Measurements from ENCODE around the gene MYOM3. TPM values are rescaled to one million over a fixed set of nuclear protein-coding genes. Genes with fewer than 3 reads are reported as not detected.

The MYOM3 gene
- polyA plus RNA-seq, 6 donors from 2014 or later: not detected

DNA sequence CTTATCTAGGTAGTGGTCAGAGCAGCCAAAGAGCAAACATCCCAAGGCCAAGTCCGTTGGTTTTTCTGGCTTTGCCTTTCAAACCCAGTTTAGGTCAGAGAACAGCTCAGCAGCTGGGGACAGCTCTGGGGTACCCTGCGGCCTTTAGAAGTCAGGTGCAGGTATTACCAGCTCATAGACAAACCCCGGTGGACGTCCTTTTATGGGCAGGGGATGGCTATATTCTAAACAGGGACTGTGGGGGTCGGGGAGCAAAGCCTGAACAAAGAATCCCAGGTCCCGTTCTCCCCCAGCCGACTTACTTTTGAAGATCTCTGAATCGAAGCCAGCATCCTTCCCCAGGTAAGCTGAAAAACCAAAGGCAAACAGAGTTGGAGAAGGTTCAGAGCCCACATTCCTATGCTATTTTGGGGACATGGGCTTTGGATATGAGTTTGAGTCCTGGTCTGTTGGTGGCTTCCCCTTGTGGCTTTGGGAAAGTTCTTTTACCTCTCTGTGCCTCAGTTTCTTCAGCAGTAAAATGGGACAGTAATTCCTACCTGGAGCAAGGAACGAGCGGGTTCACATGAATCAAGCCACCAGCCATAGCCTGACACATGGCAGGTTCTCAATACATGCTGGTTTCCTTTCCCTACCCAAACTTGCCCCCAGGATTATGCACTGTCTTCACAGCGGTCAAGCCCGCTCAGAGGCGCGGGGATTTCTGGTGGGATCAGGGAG lies 16.6 kb downstream of the MYOM3 start:
- Mint-ChIP-seq H3K27me3 (peaks cover 0 to 13% (median 9%) of the 10 kb centered on the region in 3 donors), H3K36me3 (no peaks in the 10 kb centered on the region), H3K9me3 (no peaks in the 10 kb centered on the region), H3K4me1 (no peaks in the 10 kb centered on the region), H3K4me3 (no peak overlapping the region), H3K27ac (no peak overlapping the region)
- ATAC-seq (ENCODE audit: low read depth in 2 of 2) (no peak), DNase-seq (no peak)

GRCh38 chr1:24094554-24094953 lies 17.4 kb downstream of the MYOM3 start:
- DNase-seq (no peak), ATAC-seq (ENCODE audit: low read depth in 2 of 2) (no peak)
- no peaks in the 10 kb centered on the region for H3K4me1 Mint-ChIP-seq
- peak overlapping the region in 1 of 6 donors; percentile 20 for H3K27ac Mint-ChIP-seq
- no peaks in the 10 kb centered on the region for H3K9me3 Mint-ChIP-seq
- H3K36me3 Mint-ChIP-seq: no peaks in the 10 kb centered on the region
- H3K27me3 Mint-ChIP-seq: peaks cover 0 to 13% (median 9%) of the 10 kb centered on the region in 3 donors
- no peak overlapping the region for H3K4me3 Mint-ChIP-seq

DNA sequence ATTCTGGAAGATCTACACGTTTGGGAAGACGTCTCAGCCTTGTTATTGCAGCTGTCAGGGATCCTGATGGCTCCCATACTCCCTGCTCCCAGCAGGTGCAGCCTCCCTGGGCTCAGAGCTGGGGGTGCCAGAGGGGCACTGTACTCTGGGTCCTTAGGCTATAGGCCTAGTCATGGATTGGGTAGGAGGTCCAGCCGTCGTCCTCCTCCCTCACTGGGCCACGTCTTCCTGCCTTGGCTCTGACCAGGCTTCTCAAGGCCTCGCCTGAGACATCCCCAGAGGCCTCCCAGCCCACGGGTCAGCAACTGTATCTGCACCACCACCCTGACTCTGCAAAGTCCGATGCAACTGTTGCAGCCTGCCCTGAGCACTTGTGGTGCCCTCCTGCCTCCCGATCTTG lies 18.2 kb downstream of the MYOM3 start:
- Mint-ChIP-seq H3K36me3 (no peaks in the 10 kb centered on the region), H3K4me1 (no peaks in the 10 kb centered on the region), H3K27me3 (peaks cover 0 to 13% (median 9%) of the 10 kb centered on the region in 3 donors), H3K9me3 (no peaks in the 10 kb centered on the region), H3K4me3 (peak overlapping the region in 1 of 8 donors; percentile 80), H3K27ac (no peak overlapping the region)
- ATAC-seq (ENCODE audit: low read depth in 2 of 2) (no peak), DNase-seq (no peak)

GRCh38 chr1:24092979-24093378 lies 19.0 kb downstream of the MYOM3 start:
- DNase-seq (no peak), ATAC-seq (ENCODE audit: low read depth in 2 of 2) (no peak)
- Mint-ChIP-seq H3K27me3 (peaks cover 6 to 13% (median 9%) of the 10 kb centered on the region in 3 donors), H3K4me3 (no peak overlapping the region), H3K9me3 (no peaks in the 10 kb centered on the region), H3K36me3 (no peaks in the 10 kb centered on the region), H3K4me1 (no peaks in the 10 kb centered on the region), H3K27ac (no peak overlapping the region)

DNA sequence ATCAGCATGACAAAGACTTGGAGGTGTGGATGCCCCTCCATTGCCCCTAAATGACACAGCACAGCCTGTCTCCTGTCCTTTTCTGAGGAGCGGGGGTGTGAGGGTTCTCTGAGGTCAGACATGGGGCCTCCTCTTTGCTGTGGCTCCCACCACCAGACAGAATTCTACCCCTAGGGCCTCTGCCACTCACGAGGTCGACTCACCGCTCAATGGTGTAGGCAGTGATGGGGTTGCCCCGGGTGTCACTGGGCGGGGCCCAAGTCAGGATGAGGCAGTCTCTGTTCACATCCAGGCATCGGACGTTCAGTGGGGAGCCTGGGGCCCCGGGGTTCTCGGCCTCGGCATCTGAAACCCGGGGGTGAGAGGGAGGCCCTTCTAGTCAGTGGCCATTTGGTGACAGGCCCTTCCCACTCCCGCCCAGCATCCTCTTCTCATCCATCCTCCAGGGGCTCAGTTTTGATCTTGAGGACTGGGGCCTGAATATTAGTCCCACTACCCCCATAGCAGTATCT lies 19.9 kb downstream of the MYOM3 start:
- Mint-ChIP-seq H3K4me3 (no peak overlapping the region), H3K27me3 (peaks cover 6 to 19% (median 18%) of the 10 kb centered on the region in 3 donors), H3K9me3 (no peaks in the 10 kb centered on the region), H3K4me1 (peaks cover 0 to 4% (median 0%) of the 10 kb centered on the region in 3 donors), H3K27ac (no peak overlapping the region), H3K36me3 (no peaks in the 10 kb centered on the region)
- DNase-seq (no peak), ATAC-seq (ENCODE audit: low read depth in 2 of 2) (no peak)

DNA sequence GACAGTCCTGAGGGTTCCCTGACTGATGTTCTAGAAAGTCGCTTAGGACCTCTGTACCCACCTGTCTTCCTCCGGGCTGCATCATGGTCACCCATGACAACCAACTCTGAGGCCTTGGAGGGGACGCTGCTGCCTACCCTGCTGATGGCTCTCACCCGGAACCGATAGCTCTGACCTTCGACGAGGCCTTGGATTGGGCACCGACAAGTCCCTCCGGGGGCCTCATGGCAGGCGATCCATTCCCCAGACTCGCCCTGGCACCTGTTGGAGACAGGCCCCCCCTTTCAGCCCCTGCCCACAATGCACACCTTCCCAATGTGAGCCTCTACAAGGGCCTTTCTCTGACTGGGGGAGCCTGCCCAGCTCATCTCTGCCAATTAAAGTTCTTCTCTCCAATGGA lies 21.2 kb downstream of the MYOM3 start:
- Mint-ChIP-seq H3K4me1 (peaks cover 0 to 4% (median 0%) of the 10 kb centered on the region in 3 donors), H3K27ac (peak overlapping the region in 1 of 6 donors; percentile 56), H3K27me3 (peaks cover 6 to 15% (median 13%) of the 10 kb centered on the region in 3 donors), H3K36me3 (no peaks in the 10 kb centered on the region), H3K9me3 (no peaks in the 10 kb centered on the region), H3K4me3 (no peak overlapping the region)
- DNase-seq (no peak), ATAC-seq (ENCODE audit: low read depth in 2 of 2) (no peak)

- no peak for DNase-seq
- ATAC-seq (ENCODE audit: low read depth in 2 of 2): no peak
- Mint-ChIP-seq H3K9me3 (no peaks in the 10 kb centered on the region), H3K36me3 (no peaks in the 10 kb centered on the region), H3K27me3 (peaks cover 6 to 22% (median 15%) of the 10 kb centered on the region in 3 donors), H3K27ac (no peak overlapping the region), H3K4me1 (peaks cover 0 to 4% (median 0%) of the 10 kb centered on the region in 3 donors), H3K4me3 (no peak overlapping the region)
These were observed 22.0 kb downstream of the MYOM3 start for GRCh38 chr1:24089743-24090555.

DNA sequence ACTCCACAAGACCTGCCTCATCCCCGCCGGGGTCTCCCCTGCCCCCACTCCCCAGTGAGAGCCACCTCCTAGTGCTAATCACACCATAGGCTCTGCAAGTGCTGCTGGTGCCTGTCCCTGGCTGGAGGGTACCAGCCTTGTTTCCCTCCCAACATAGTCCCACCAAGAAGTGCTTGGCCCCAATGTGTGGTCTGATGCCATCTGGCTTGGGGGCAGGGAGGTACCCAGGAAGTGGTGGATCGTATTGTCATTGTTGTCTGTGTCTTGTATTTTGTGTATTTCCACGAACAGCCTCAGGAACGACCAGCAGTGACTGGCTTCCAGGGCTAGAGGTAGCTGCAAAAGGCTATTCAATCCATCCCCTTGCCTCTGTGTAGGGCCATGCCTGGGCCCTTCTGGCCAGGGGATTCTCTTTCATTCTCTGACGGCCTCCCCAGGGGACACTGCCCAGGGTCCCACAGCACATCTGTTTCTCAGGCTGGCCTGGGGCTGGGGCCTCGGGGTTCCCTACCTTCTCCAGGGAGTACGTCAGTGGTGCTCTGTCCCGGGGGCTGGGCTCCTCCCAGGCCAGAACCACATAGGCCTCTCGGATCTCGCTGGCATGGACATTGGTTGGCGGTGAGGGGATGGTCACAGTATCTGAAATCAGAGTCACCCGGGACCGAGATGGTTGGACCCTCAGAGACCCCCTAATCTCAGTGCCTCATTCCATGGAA lies 22.8 kb downstream of the MYOM3 start:
- Mint-ChIP-seq H3K4me3 (no peak overlapping the region), H3K36me3 (no peaks in the 10 kb centered on the region), H3K27me3 (peaks cover 8 to 28% (median 18%) of the 10 kb centered on the region in 3 donors), H3K4me1 (peaks cover 0 to 4% (median 0%) of the 10 kb centered on the region in 3 donors), H3K27ac (no peak overlapping the region), H3K9me3 (no peaks in the 10 kb centered on the region)
- DNase-seq (no peak), ATAC-seq (ENCODE audit: low read depth in 2 of 2) (no peak)

- H3K4me3 Mint-ChIP-seq: no peak overlapping the region
- no peak for ATAC-seq (ENCODE audit: low read depth in 2 of 2)
- H3K4me1 Mint-ChIP-seq: peaks cover 0 to 4% (median 0%) of the 10 kb centered on the region in 3 donors
- no peak overlapping the region for H3K27ac Mint-ChIP-seq
- H3K36me3 Mint-ChIP-seq: no peaks in the 10 kb centered on the region
- peaks cover 9 to 28% (median 17%) of the 10 kb centered on the region in 3 donors for H3K27me3 Mint-ChIP-seq
- no peak for DNase-seq
- no peaks in the 10 kb centered on the region for H3K9me3 Mint-ChIP-seq
These were observed 25.5 kb downstream of the MYOM3 start for GRCh38 chr1:24086466-24086865.

DNA sequence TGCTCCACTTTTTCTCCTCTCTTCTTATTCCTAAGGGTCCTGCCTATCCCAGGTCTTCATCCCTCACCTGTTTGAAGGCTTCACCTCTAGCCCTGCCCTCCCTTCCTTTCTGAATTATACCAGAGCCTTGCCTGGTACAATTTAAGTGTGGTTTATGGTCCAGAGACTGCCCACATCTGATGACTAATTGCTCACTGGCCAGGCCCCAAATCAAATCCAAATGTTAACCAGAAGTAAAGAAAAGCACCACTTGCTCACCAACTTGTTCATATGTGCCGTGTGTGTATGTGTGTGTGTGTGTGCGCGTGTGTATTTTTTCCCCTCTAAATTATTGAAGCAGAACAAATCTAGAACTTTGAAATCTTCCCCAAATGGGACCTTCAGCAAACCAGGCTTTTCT lies 26.4 kb downstream of the MYOM3 start:
- ATAC-seq (ENCODE audit: low read depth in 2 of 2) (no peak), DNase-seq (no peak)
- H3K4me1 Mint-ChIP-seq: peaks cover 0 to 4% (median 0%) of the 10 kb centered on the region in 3 donors
- H3K27ac Mint-ChIP-seq: no peak overlapping the region
- H3K4me3 Mint-ChIP-seq: no peak overlapping the region
- peaks cover 9 to 28% (median 17%) of the 10 kb centered on the region in 3 donors for H3K27me3 Mint-ChIP-seq
- H3K36me3 Mint-ChIP-seq: no peaks in the 10 kb centered on the region
- H3K9me3 Mint-ChIP-seq: no peaks in the 10 kb centered on the region

DNA sequence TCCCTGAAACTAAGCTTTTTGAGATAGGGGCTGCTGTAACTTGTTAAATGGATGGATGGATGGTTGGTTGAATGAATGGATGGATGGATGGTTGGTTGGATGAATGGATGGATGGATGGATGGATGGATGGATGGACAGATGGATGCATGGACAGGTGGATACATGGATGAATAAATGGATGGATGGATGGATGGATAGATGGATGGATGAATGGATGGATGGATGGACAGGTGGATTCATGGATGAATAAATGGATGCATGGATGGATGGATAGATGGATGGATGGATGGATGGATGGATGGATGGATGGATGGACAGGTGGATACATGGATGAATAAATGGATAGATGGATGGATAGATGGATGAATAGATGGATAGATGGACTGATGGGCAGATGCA lies 26.9 kb downstream of the MYOM3 start:
- Mint-ChIP-seq H3K4me3 (no peak overlapping the region), H3K27me3 (peaks cover 9 to 28% (median 17%) of the 10 kb centered on the region in 3 donors), H3K36me3 (no peaks in the 10 kb centered on the region), H3K9me3 (no peaks in the 10 kb centered on the region), H3K27ac (peak overlapping the region in 1 of 6 donors; percentile 32), H3K4me1 (peaks cover 0 to 4% (median 0%) of the 10 kb centered on the region in 3 donors)
- DNase-seq (no peak), ATAC-seq (ENCODE audit: low read depth in 2 of 2) (no peak)

- no peak overlapping the region for H3K4me3 Mint-ChIP-seq
- H3K36me3 Mint-ChIP-seq: no peaks in the 10 kb centered on the region
- H3K9me3 Mint-ChIP-seq: no peaks in the 10 kb centered on the region
- H3K27ac Mint-ChIP-seq: no peak overlapping the region
- H3K27me3 Mint-ChIP-seq: peaks cover 9 to 28% (median 17%) of the 10 kb centered on the region in 3 donors
- ATAC-seq (ENCODE audit: low read depth in 2 of 2) (no peak), DNase-seq (no peak)
- H3K4me1 Mint-ChIP-seq: peaks cover 0 to 4% (median 0%) of the 10 kb centered on the region in 3 donors
These were observed 27.9 kb downstream of the MYOM3 start for GRCh38 chr1:24084050-24084449.

GRCh38 chr1:24082372-24082771 lies 29.6 kb downstream of the MYOM3 start:
- H3K36me3 Mint-ChIP-seq: no peaks in the 10 kb centered on the region
- H3K4me3 Mint-ChIP-seq: no peak overlapping the region
- no peak overlapping the region for H3K27ac Mint-ChIP-seq
- H3K4me1 Mint-ChIP-seq: peaks cover 0 to under 1% (median 0%) of the 10 kb centered on the region in 3 donors
- ATAC-seq (ENCODE audit: low read depth in 2 of 2) (no peak), DNase-seq (no peak)
- H3K27me3 Mint-ChIP-seq: peaks cover 4 to 25% (median 17%) of the 10 kb centered on the region in 3 donors
- H3K9me3 Mint-ChIP-seq: no peaks in the 10 kb centered on the region
